K562 (cell line): ENCODE data around the gene LRFN2. TPM values are rescaled to one million over a fixed set of nuclear protein-coding genes. Genes with fewer than 3 reads are reported as not detected.

Experiments
- ATAC-seq: fragments of 200-7000 bp; cut with Tn5 transposase; 3 replicates; pipeline ENCODE4 v1.9.1; 2020; ENCODE audit warnings: moderate library complexity
- BruUV-seq: library from RNA; stranded (reverse); fragments of 400-500 nt; replicated peaks from 2 replicates; lab custom pipeline; 2021; lab: Mats Ljungman, UMichigan
- CTCF ChIA-PET: fragments of 300-600 bp; formaldehyde crosslinking; extraction: SDS; loops from one replicate; lab custom pipeline; 2021; ENCODE audit warnings: low intra/inter-chr PET ratio; lab: Yijun Ruan, JAX
- POLR2A ChIA-PET: fragments of 300-600, 350-650 bp; sonication (Branson Sonifier 250); formaldehyde crosslinking; extraction: SDS; loops from one replicate; lab custom pipeline; 2021; ENCODE audit warnings: antibody characterized with exemption, inconsistent platforms; lab: Yijun Ruan, JAX
- DNase-seq, 4 experiments: peaks; one replicate each; pipeline versions ENCODE4 v3.0.0 to v3.0.0-alpha.2; 2011 to 2018; ENCODE audit warnings: low spot score in 3 of 4, mixed read lengths in 3 of 4; ENCODE audit errors: extremely low read depth in 1 of 4
- FAIRE-seq: peaks from 2 replicates; lab custom pipeline; 2011; peaks lifted over from hg19 to GRCh38; lab: Jason Lieb, UNC
- H2AFZ ChIP-seq: 2 replicates; pipeline ENCODE4 v1.6.0; 2011; ENCODE audit warnings: low read depth, low read length, control low read depth, inconsistent platforms
- H3K27ac ChIP-seq: fragments of 200-600 bp; 3 replicates; pipeline ENCODE4 v1.8.0; 2011; ENCODE audit warnings: low read depth, mild to moderate bottlenecking, control low read depth, inconsistent platforms, low read length, moderate library complexity, mixed read lengths; ENCODE audit errors: extremely low read depth
- H3K27me3 ChIP-seq, 2 experiments: fragments of 300-600 bp in 1 of 2; 2 replicates in 1 of 2; 3 replicates in 1 of 2; pipeline versions ENCODE4 v1.6.0 to v1.8.0; 2011; ENCODE audit warnings: inconsistent platforms in 2 of 2, low read length in 2 of 2, mild to moderate bottlenecking in 1 of 2, mixed read lengths in 1 of 2, moderate library complexity in 1 of 2; ENCODE audit not compliant: control insufficient read depth in 2 of 2, insufficient read depth in 2 of 2
- H3K36me3 ChIP-seq: fragments of 300-600 bp; 3 replicates; pipeline ENCODE4 v1.8.0; 2011; ENCODE audit warnings: mild to moderate bottlenecking, low read length, inconsistent platforms; ENCODE audit not compliant: control insufficient read depth, insufficient read depth
- H3K4me1 ChIP-seq, 2 experiments: fragments of 200-600 bp in 1 of 2; replicated peaks in 1 of 2; 2 replicates in 1 of 2; 3 replicates in 1 of 2; pipeline versions ENCODE4 v1.5.1 to v1.8.0; 2011; ENCODE audit warnings: inconsistent platforms in 2 of 2, low read length in 2 of 2, mild to moderate bottlenecking in 1 of 2, mixed read lengths in 1 of 2, moderate library complexity in 1 of 2; ENCODE audit not compliant: control insufficient read depth in 2 of 2, insufficient read depth in 2 of 2
- H3K4me2 ChIP-seq: 2 replicates; pipeline ENCODE4 v1.6.1; 2011; ENCODE audit warnings: low read length, control low read depth, inconsistent platforms, mixed read lengths; ENCODE audit not compliant: insufficient read depth
- H3K4me3 ChIP-seq: fragments of 200-600 bp; sonication (generic), shearing (Covaris generic); 2 replicates; pipeline ENCODE4 v1.5.1; 2016; ENCODE audit warnings: control low read depth, inconsistent platforms
- H3K79me2 ChIP-seq: fragments of 200-600 bp; 3 replicates; pipeline ENCODE4 v1.8.0; 2011; ENCODE audit warnings: low read length, inconsistent platforms; ENCODE audit not compliant: control insufficient read depth, insufficient read depth
- H3K9ac ChIP-seq, 2 experiments: 2 replicates each; pipeline versions ENCODE4 v1.6.0 to v1.6.1; 2011; ENCODE audit warnings: low read depth in 2 of 2, low read length in 2 of 2, control low read depth in 1 of 2, inconsistent platforms in 1 of 2, mild to moderate bottlenecking in 1 of 2, mixed read lengths in 1 of 2; ENCODE audit not compliant: insufficient read depth in 1 of 2
- H3K9me1 ChIP-seq: one replicate; pipeline ENCODE4 v1.6.0; 2011; ENCODE audit warnings: inconsistent platforms, mild to moderate bottlenecking, low read length, moderate library complexity; ENCODE audit not compliant: control insufficient read depth, insufficient read depth
- H3K9me3 ChIP-seq: replicated peaks from 2 replicates; pipeline ENCODE4 v1.5.1; 2011; ENCODE audit warnings: low read depth, low read length, inconsistent platforms; ENCODE audit not compliant: control insufficient read depth, insufficient read depth
- H4K20me1 ChIP-seq: replicated peaks from 2 replicates; pipeline ENCODE4 v1.6.1; 2011; ENCODE audit warnings: low read length, inconsistent platforms, mixed read lengths; ENCODE audit not compliant: control insufficient read depth, insufficient read depth
- DMBX1 ChIP-seq: fragments of 250-450 bp; sonication (Bioruptor Pico); IDR thresholded peaks from 2 replicates; pipeline ENCODE4 v1.8.0; 2022; ENCODE audit warnings: inconsistent platforms, mild to moderate bottlenecking, moderate library complexity, borderline replicate concordance
- ETV6 ChIP-seq, 3 experiments: fragments of 150-350 bp in 1 of 3; sonication (generic) in 1 of 3; formaldehyde crosslinking in 1 of 3; IDR thresholded peaks; 2 replicates each; pipeline versions ENCODE4 v1.6.1 to v1.8.0; 2014 to 2022; ENCODE audit warnings: borderline replicate concordance in 2 of 3, low read depth in 2 of 3, antibody characterized with exemption in 1 of 3, low read length in 1 of 3, mild to moderate bottlenecking in 1 of 3, missing genetic modification reagents in 1 of 3
- SREBF2 ChIP-seq: sonication (generic); formaldehyde crosslinking; IDR thresholded peaks from 2 replicates; pipeline ENCODE4 v1.4.0; 2020; ENCODE audit warnings: mild to moderate bottlenecking, missing genetic modification reagents
- TAL1 ChIP-seq: fragments of 450-650 bp; IDR thresholded peaks from 2 replicates; pipeline ENCODE4 v1.6.1; 2016; ENCODE audit warnings: mild to moderate bottlenecking
- WGBS: fragments of 100-300 bp; shearing (Covaris generic); methylation state at CpG from one replicate; pipeline ENCODE4 v1.1.6; 2016; ENCODE audit warnings: low coverage, mixed read lengths; ENCODE audit not compliant: insufficient coverage; ENCODE audit errors: missing lambda C conversion rate; 5-methylcytosine and 5-hydroxymethylcytosine counted together
- in situ Hi-C: fragments of 300-500 bp; cut with MboI; formaldehyde crosslinking; loops from 4 replicates; pipeline ENCODE4 v1.15.0; 2018; ENCODE audit warnings: inconsistent platforms, mixed read lengths
- intact Hi-C: fragments of 100-400 bp; cut with micrococcal nuclease; formaldehyde crosslinking; loops from 2 replicates; pipeline ENCODE4 v1.14.2; 2022
- polyA plus RNA-seq, 8 experiments: library from polyadenylated mRNA; depleted of rRNA in 4 of 8; stranded (reverse) in 5 of 8; unstranded in 3 of 8; fragments of >200 nt; fragmentation: Nextera tagmentation in 2 of 8; fragmentation: Illumina TruSeq in 1 of 8; extraction: Ambion mirVana in 2 of 8; extraction: Trizol in 1 of 8; gene quantifications; 2 replicates each; pipeline versions ENCODE4 v1.2.1 to v1.2.3, GENCODE V29; 2011 to 2014; ENCODE audit warnings: inconsistent platforms in 1 of 8, missing spikeins in 1 of 8
- total RNA-seq, 7 experiments: library from RNA; depleted of rRNA in 6 of 7; stranded (reverse); fragments of >200 nt in 6 of 7; fragmentation: Illumina TruSeq in 2 of 7; extraction: Trizol in 2 of 7; gene quantifications; 2 replicates each; pipeline versions ENCODE4 v1.2.1 to v1.2.3, GENCODE V29; 2011 to 2021; ENCODE audit warnings: low replicate concordance in 1 of 7
- TF ChIP-seq, protein P1 (sequence below): fragments of 250-450 bp; sonication (Bioruptor Pico); IDR thresholded peaks from 2 replicates; pipeline ENCODE4 v1.4.0; 2020; ENCODE audit warnings: borderline replicate concordance

Gene LRFN2
- total and polyA plus RNA-seq, 9 of the 15 experiments (the other 6 are each of a cell fraction or from before 2014, with no cell fraction given), result not detected

DNA sequence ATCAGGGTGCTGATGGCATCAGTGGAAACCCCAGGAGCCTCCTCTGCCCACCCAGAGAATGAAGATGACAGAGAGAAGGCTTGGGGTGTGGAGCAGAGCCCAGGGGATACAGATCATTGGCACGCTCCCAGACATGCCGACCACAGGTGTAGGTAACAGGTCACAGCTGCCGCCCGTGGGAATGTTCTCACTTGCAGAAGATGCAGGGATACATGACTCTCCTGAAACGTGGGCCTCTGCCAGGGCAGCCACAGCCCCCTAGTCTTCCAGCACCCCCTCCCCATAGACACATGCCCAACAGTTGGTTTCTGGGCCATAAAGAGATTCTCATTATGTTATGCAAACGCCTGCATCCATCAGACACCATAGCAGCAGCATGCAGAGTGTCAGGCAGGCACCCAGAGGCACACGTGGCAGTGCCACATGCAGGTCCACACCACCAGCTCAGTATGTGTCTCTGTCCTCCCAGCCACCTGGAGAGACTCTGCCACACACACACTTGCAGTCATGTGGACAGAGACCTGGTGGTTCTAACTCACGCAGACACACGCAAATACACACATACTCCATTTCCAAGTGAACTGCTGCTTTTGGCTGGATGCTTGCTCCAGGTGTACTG is 45.5 kb downstream of the LRFN2 start:
- H3K4me2 ChIP-seq, result no peak overlapping the region
- DNase-seq, result no peak
- H3K27me3 ChIP-seq, result peaks cover 6 to 70% of the 10 kb centered on the region in 2 experiments; a peak in 3 of 5 replicates
- no peaks in the 10 kb centered on the region for H3K36me3 ChIP-seq
- intact Hi-C loops, result loop anchor here (10.0 kb wide), 2 partner anchors 303 to 483 kb away; no protein-coding TSS in a partner anchor
- H3K4me3 ChIP-seq, result no peak overlapping the region
- POLR2A ChIA-PET, result interaction anchor here (0.5 kb wide), 1 partner anchor 671 kb away, joined by 3 read pairs; no protein-coding TSS in a partner anchor
- CTCF ChIA-PET, result no interaction called here
- under 1% methylated on average over 9 of the region's 9 CpGs for WGBS
- no peaks in the 10 kb centered on the region for H3K9me3 ChIP-seq
- no peak overlapping the region for H3K9ac ChIP-seq
- no peak for ATAC-seq
- no TSS peak for BruUV-seq
- FAIRE-seq, result no peak
- peaks cover 19% of the 10 kb centered on the region for H4K20me1 ChIP-seq
- H3K4me1 ChIP-seq, result no peaks in the 10 kb centered on the region
- in situ Hi-C loops, result no loop called here
- TF ChIP-seq DMBX1 (CRISPR knock-in tag) (no peak), ETV6 (IDR thresholded peaks at IDR 0.05; ENCODE audit: borderline replicate concordance in 1 of 2, low read depth in 2 of 2, low read length in 1 of 2) (no peak), ETV6 (CRISPR knock-in tag; IDR thresholded peaks at IDR 0.05; ENCODE audit: borderline replicate concordance) (no peak), SREBF2 (CRISPR knock-in tag) (no peak), TAL1 (no peak)
- TF ChIP-seq, protein P1, sequence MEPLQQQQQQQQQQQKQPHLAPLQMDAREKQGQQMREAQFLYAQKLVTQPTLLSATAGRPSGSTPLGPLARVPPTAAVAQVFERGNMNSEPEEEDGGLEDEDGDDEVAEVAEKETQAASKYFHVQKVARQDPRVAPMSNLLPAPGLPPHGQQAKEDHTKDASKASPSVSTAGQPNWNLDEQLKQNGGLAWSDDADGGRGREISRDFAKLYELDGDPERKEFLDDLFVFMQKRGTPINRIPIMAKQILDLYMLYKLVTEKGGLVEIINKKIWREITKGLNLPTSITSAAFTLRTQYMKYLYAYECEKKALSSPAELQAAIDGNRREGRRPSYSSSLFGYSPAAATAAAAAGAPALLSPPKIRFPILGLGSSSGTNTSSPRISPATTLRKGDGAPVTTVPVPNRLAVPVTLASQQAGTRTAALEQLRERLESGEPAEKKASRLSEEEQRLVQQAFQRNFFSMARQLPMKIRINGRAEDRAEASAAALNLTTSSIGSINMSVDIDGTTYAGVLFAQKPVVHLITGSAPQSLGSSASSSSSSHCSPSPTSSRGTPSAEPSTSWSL, result no peak
- H3K9me1 ChIP-seq, result no peaks in the 10 kb centered on the region
- no peaks in the 10 kb centered on the region for H3K79me2 ChIP-seq
- H3K27ac ChIP-seq, result no peak overlapping the region
- H2AFZ ChIP-seq, result no peak overlapping the region
